ENCODE results near the gene TMEM238.

The TMEM238 gene

DNA sequence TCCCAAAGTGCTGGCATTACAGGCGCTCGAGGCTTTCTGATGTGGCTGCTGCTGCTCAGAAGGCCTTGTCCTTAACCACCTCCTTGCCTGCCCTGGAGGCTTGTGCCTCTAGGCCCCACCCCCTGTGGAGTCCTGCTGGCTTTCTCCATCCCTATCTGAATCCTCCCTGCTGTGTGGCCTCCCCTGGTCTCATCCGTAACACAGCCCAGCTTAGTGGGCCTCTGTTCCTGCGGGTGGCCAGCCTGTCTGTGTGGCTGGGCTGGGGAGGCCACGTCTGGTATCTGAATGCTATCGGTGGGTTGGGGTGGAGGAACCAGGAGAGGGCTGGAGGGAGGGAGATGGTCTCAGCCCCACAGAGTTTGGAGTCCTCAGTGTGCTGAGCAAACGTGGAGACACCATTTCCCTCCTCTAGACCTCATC, 6.4 kb upstream of the TMEM238 start:
- DNase-seq (no peak), ATAC-seq (no peak)
- H3K27ac Mint-ChIP-seq, result peak overlapping the region; percentile 52
- peaks cover 48% of the 10 kb centered on the region for H3K36me3 Mint-ChIP-seq (ENCODE audit: low read depth)
- H3K4me3 Mint-ChIP-seq, result peak overlapping the region; percentile 37
- H3K9me3 Mint-ChIP-seq, result no peaks in the 10 kb centered on the region
- H3K27me3 Mint-ChIP-seq, result peaks cover 2% of the 10 kb centered on the region
- peaks cover 39% of the 10 kb centered on the region for H3K4me1 Mint-ChIP-seq

DNA sequence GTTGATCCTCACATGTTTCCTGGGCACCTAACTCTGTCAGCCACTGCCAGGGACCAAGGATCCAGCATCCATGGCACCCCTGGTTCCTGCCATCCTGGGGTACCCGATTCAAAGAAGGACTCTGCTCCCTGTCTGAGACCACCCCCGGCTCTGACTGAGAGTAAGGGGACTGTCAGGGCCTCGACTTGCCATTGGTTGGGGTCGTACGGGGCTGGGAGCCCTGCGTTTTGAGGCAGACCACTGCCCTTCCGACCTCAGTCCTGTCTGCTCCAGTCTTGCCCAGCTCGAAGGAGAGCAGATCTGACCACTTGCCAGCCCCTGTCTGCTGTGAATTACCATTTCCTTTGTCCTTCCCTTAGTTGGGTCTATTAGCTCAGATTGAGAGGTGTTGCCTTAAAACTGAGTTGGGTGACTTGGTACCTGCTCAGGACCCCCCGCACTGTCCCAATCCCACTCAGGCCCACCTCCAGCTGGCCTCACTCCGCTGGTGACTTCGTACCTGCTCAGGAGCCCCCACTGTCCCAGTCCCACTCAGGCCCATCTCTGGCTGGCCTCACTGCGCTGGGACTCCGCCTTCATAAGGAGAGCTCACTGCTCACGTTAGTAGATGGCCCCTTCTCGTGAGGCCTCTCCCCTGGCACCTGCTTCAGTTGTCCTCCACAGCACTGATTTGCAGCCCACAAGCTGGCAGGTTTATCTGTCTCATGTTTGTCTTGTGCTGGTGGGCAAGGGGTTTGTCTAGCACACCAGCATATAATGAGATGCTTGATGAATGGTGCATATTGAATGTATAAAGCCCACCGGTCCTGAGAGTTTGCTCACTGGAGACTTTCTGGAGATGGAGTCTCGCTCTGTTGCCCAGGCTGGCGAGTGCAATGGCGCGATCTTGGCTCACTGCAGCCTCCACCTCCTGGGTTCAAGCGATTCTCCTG, 5.6 kb upstream of the TMEM238 start:
- peak overlapping the region; percentile 99 for H3K27ac Mint-ChIP-seq
- ATAC-seq, result no peak
- peaks cover 42% of the 10 kb centered on the region for H3K4me1 Mint-ChIP-seq
- H3K4me3 Mint-ChIP-seq, result peak overlapping the region; percentile 51
- DNase-seq, result no peak
- H3K9me3 Mint-ChIP-seq, result no peaks in the 10 kb centered on the region
- peaks cover 48% of the 10 kb centered on the region for H3K36me3 Mint-ChIP-seq (ENCODE audit: low read depth)
- H3K27me3 Mint-ChIP-seq, result peaks cover 2% of the 10 kb centered on the region

DNA sequence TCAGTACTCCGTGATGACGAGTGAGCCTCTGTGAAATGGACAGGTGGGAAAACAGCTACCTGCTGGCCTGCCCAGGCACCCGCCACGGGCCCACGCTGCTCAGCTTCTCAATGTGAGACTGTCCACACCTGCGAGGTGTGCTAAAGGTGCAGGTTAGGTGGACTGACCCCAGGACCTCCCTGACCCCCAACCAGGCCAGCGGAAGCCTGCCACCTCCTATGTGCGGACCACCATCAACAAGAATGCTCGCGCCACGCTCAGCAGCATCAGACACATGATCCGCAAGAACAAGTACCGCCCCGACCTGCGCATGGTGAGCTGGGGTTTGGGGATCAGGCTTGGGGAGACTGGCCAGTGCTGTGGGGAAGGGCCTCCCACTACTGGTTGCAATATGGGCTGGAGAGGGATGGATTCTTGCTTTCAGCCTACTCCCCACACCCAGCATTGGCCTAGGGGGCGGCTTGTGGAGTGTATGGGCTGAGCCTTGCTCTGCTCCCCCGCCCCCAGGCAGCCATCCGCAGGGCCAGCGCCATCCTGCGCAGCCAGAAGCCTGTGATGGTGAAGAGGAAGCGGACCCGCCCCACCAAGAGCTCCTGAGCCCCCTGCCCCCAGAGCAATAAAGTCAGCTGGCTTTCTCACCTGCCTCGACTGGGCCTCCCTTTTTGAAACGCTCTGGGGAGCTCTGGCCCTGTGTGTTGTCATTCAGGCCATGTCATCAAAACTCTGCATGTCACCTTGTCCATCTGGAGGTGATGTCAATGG, 3.8 kb upstream of the TMEM238 start:
- Mint-ChIP-seq H3K27ac (peak overlapping the region; percentile 99), H3K4me1 (peaks cover 49% of the 10 kb centered on the region), H3K9me3 (no peaks in the 10 kb centered on the region), H3K4me3 (peak overlapping the region; percentile 97), H3K36me3 (ENCODE audit: low read depth) (peaks cover 48% of the 10 kb centered on the region), H3K27me3 (peaks cover 2% of the 10 kb centered on the region)
- DNase-seq (no peak), ATAC-seq (no peak)

DNA sequence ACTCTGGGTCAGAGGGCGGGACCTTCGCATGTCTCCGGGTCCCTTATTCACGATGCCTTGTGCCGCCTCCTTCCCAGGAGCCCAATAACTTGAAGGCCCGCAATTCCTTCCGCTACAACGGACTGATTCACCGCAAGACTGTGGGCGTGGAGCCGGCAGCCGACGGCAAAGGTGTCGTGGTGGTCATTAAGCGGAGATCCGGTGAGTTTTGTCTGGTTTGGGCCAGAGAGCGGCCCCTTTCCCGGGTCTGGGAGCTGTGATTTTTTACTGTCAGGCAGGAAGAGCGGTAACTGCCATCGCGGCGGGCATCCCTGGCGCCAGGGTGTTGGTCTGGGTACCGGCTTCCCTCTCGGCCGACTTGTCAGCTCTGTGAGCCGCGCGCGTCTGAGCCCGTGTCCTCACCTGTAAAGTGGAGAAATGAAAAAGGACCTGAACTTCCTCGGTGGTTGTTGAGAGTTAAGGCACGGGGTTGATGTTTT, 2.4 kb upstream of the TMEM238 start:
- Mint-ChIP-seq H3K4me3 (peak overlapping the region; percentile 97), H3K4me1 (peaks cover 61% of the 10 kb centered on the region), H3K27me3 (peaks cover 2% of the 10 kb centered on the region), H3K27ac (peak overlapping the region; percentile 99), H3K36me3 (ENCODE audit: low read depth) (peaks cover 49% of the 10 kb centered on the region), H3K9me3 (no peaks in the 10 kb centered on the region)
- ATAC-seq (no peak), DNase-seq (no peak)

DNA sequence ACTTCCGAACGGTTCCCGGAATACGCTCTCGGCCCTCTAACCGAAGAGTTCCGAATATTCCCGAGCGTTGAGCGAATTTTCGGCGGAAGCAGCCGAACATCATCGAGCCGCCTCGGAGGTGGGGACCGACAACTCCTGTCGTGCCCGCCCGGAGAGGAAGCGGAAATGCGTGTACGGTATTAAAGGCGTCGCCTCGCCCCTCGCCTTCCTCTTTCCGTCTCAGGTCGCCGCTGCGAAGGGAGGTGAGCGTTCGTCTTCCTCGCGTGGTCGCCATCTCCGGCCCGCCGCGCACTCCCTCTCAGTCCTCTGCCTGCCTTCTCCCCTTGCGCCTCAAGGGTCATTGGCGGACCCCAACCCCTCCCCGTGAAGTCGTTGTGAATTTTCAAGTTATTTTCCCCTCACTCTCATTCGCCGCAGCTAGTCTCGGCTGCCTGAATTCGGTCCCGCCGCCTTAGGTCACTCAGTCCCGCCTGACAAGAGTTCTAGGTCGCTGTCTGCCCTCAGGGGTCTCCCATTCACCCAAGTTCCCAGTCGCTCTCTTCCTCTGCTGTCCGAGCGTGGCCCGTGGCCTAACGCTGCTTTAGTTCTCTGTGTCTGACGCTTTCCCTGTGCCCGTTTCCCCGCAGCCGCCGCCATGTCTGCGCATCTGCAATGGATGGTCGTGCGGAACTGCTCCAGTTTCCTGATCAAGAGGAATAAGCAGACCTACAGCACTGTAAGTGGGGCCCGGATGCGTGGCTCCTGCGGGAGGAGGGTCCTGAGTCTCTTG, 1.8 kb upstream of the TMEM238 start, which contains the start of gene RPL28:
TSS of gene RPL28 (plus strand) at position 209 of the 769 bp plus-strand sequence. CDS start at position 635, 426 bp downstream.
- peaks cover 2% of the 10 kb centered on the region for H3K27me3 Mint-ChIP-seq
- H3K27ac Mint-ChIP-seq, result peak within 1 kb of the TSS; percentile 99
- peak; percentile 60 for ATAC-seq
- H3K4me3 Mint-ChIP-seq, result peak within 1 kb of the TSS; percentile 97
- DNase-seq, result peak; percentile 98
- H3K9me3 Mint-ChIP-seq, result no peaks in the 10 kb centered on the region
- H3K36me3 Mint-ChIP-seq (ENCODE audit: low read depth), result peaks cover 50% of the 10 kb centered on the region
- H3K4me1 Mint-ChIP-seq, result peaks cover 61% of the 10 kb centered on the region

DNA sequence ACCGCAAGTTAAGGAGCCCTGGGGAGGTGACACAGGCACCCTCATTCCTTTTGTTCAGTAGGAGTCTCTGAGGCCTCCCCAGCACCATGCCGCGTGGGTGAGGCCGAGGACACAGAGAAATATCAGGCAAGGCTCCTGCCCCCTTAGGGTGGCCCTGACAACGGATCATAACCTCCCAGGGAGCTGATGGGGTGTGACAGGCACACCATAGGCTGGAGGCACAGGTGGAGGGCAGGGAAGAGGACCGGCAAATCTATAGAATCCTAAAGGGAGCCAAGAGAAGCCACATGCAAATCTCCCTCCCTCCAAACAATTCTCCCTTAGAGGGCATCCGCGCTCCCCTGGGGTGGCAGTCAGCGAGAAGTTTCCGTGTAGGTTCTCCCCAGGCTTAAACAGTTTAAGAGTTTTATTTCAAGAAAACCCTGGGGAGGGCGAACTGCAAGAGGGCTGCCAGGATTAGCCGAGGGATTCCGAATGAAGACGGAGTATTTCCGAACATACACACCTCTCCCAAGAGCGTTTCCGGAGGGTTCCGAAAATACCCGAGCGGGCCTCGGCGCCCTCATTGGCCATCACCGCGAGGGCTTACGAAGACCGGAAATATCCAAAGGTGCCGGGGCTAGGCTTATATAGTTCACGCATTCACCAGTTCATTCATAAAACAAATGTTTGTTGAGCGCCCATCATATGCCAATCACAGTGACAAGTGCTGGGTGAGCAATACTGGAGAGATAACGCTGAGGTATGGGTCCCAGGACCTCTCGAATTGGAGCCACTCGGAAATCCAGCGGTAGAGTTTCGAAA, 1.0 kb upstream of the TMEM238 start:
- ATAC-seq (peak; percentile 75), DNase-seq (peak; percentile 96)
- Mint-ChIP-seq H3K27me3 (peaks cover 2% of the 10 kb centered on the region), H3K9me3 (no peaks in the 10 kb centered on the region), H3K27ac (peak overlapping the region; percentile 99), H3K4me1 (peaks cover 58% of the 10 kb centered on the region), H3K36me3 (ENCODE audit: low read depth) (peaks cover 46% of the 10 kb centered on the region), H3K4me3 (peak overlapping the region; percentile 97)

DNA sequence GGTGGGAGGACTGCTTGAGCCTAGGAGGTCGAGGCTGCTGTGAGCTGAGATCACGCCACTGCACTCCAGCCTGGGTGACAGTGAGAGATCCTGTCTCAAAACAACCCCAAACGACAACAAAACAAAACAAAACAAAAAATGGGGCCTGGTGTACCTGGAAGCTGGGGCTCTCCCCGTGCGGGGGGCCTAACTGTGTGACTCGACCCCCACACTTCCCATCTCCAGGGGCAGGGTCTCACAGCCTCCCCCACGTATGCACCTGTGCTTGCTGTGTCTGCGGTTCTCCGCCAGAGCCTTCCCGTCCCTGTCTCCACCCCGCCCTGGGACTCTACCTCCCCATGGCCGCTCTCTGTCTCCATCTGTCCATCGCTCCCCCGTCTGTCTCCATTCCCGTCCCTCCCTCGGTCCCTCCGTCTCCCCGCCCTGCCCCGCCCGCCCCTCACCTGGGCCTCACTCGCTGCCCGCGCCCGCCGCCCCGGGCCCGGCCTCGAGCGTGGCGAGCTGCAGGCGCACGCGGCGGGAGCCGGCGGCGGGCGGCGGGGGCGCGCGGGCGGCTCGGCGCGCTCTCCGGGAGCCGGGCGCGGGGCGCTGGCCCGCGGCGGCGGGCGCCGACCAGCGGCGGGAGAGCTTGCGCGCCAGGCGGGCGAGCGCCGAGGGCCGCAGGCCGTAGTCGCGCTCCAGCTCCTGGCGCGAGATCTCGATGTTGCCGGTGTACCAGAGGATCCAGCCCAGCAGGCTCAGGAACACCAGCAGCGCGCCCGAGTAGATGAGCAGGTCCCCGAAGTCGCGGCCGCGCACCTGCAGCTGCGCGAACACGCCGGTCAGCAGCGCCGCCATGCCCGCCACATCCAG, 587 bp downstream of the TMEM238 start:
- Mint-ChIP-seq H3K4me1 (peaks cover 43% of the 10 kb centered on the region), H3K4me3 (peak overlapping the region; percentile 85), H3K9me3 (no peaks in the 10 kb centered on the region), H3K27me3 (peaks cover 2% of the 10 kb centered on the region), H3K27ac (peak overlapping the region; percentile 92), H3K36me3 (ENCODE audit: low read depth) (peaks cover 34% of the 10 kb centered on the region)
- DNase-seq (peak; percentile 63), ATAC-seq (peak; percentile 7)

DNA sequence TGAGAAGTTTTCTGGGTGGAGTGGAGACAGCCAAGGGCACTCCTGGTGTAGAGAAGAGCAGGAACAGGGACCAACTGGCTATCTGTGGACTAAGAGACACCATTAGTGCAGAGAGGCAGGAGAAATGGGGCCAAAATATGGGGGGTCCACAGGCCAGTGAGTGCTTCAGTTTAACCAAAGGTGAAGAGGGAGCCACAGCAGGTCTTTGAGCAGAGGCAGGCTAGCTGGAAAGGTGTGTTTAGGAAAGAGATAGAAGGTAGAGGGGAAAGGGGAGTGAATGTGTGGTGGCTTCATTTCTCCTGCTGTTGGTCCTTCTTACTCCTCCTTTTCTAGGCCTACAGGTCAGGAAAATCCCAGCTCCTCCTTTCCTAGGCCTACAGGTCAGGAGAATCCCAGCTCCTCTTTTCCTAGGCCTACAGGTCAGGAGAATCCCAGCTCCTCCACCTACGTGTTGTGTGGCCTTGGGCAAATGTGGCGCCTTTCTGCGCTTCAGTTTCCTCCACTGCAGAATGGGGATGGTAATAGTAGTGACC, 1.5 kb downstream of the TMEM238 start:
- Mint-ChIP-seq H3K9me3 (no peaks in the 10 kb centered on the region), H3K4me1 (peaks cover 36% of the 10 kb centered on the region), H3K36me3 (ENCODE audit: low read depth) (peaks cover 24% of the 10 kb centered on the region), H3K27me3 (peaks cover 2% of the 10 kb centered on the region), H3K27ac (peak overlapping the region; percentile 92), H3K4me3 (peak overlapping the region; percentile 85)
- ATAC-seq (no peak), DNase-seq (no peak)

DNA sequence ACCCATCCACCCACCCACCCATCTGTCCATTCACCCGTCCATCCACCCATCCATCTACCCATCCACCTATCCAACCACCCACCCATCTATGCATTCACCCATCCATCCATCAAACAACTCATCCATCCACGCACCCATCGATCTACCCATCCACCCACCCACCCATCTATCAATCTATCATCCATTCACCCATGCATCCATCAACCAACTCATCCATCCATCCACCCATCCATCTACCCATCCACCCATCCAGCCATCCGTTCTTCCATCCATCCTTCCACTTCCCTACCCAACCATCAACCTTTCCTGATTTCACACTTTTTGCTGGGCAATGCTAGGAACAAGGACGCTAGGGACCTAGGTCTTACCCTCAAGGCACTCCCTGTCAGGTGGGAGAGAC, 2.1 kb downstream of the TMEM238 start:
- no peaks in the 10 kb centered on the region for H3K9me3 Mint-ChIP-seq
- peaks cover 19% of the 10 kb centered on the region for H3K36me3 Mint-ChIP-seq (ENCODE audit: low read depth)
- peaks cover 2% of the 10 kb centered on the region for H3K27me3 Mint-ChIP-seq
- no peak overlapping the region for H3K27ac Mint-ChIP-seq
- ATAC-seq (no peak), DNase-seq (no peak)
- peaks cover 30% of the 10 kb centered on the region for H3K4me1 Mint-ChIP-seq
- H3K4me3 Mint-ChIP-seq, result peak overlapping the region; percentile 85

DNA sequence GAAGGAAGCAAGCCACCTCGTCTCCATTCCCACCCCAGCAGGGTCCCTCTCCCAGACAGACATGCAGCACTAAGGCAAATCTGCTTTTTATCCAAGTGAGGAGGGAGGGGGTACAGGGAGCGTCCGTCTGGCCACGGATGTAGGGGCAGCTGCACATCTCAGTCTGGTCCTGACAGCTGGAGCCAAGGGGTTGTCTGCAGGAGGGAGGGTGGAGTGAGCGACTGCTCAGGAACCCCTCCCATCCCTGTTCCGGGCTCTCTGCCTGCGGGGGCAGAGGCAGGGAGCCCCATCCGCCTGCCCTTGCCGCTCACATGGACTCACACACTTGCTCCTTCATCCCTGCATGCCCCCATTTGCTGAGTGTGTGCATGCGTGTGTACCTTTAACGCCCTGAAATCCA, 4.9 kb downstream of the TMEM238 start:
- Mint-ChIP-seq H3K27me3 (peaks cover 5% of the 10 kb centered on the region), H3K9me3 (no peaks in the 10 kb centered on the region), H3K36me3 (ENCODE audit: low read depth) (peaks cover 4% of the 10 kb centered on the region), H3K27ac (no peak overlapping the region), H3K4me3 (no peak overlapping the region), H3K4me1 (peaks cover 17% of the 10 kb centered on the region)
- ATAC-seq (no peak), DNase-seq (no peak)

DNA sequence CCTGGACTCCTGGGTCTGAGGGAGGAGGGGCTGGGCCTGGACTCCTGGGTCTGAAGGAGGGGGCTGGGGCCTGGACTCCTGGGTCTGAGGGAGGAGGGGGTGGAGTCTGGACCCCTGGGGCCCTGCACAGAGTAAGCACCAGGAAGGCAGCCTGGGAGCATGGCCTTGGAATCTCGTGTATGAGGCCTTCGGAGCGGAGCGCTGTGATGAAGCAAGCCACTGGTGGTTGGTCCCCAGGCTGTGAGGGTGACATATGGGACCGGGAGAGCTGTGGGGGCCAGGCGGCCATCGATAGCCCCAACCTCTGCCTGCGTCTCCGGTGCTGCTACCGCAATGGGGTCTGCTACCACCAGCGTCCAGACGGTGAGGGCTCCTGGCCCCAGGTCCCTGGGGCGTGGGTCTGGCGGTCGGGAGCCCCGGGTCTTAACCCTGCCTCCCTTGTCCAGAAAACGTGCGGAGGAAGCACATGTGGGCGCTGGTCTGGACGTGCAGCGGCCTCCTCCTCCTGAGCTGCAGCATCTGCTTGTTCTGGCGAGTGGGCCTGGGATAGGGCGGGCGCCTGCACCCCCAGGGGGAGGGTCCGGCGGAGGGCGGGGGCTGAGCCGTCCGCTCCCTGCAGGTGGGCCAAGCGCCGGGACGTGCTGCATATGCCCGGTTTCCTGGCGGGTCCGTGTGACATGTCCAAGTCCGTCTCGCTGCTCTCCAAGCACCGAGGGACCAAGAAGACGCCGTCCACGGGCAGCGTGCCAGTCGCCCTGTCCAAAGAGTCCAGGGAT, 6.5 kb downstream of the TMEM238 start:
- Mint-ChIP-seq H3K4me1 (peaks cover 14% of the 10 kb centered on the region), H3K9me3 (no peaks in the 10 kb centered on the region), H3K4me3 (no peak overlapping the region), H3K27me3 (peaks cover 12% of the 10 kb centered on the region), H3K36me3 (ENCODE audit: low read depth) (peaks cover 4% of the 10 kb centered on the region), H3K27ac (no peak overlapping the region)
- ATAC-seq (no peak), DNase-seq (no peak)

Data from activated naive CD8-positive, alpha-beta T cell treated with anti-CD3 and anti-CD28 coated beads, Interleukin-2, amount 50 U/mL, for 24 hours (primary cell).